Measurements from ENCODE around the gene FCF1.

Gene FCF1

GRCh38 chr14:74693191-74693590 lies 19.8 kb upstream of the FCF1 start:
- Histone ChIP-seq H3K4ac (ENCODE audit: low read length) (no peak overlapping the region), H4K8ac (ENCODE audit: low read depth, low read length) (no peak overlapping the region), H3K23ac (ENCODE audit: low read depth, low read length, poor library complexity) (no peak overlapping the region), H4K91ac (ENCODE audit: low read depth, low read length, poor library complexity) (no peak overlapping the region), H2BK15ac (ENCODE audit: low read length) (no peak overlapping the region), H2BK5ac (ENCODE audit: low read length) (no peak overlapping the region), H2AK5ac (ENCODE audit: low read depth, low read length) (no peak overlapping the region), H3K4me3 (ENCODE audit: low read length in 2 of 2) (no peak overlapping the region), H3K9ac (ENCODE audit: low read depth, low read length, poor library complexity) (no peak overlapping the region), H3K36me3 (replicated peaks in 1 of 2; ENCODE audit: control insufficient read depth in 2 of 2, insufficient read depth in 2 of 2, low read length in 2 of 2) (peaks cover 4 to 42% of the 10 kb centered on the region in 2 donors), H3K9me3 (replicated peaks in 1 of 2; ENCODE audit: control insufficient read depth in 2 of 2, insufficient read depth in 1 of 2, low read depth in 1 of 2, low read length in 2 of 2) (no peaks in the 10 kb centered on the region), H2BK120ac (ENCODE audit: low read depth, low read length) (no peak overlapping the region), H3K14ac (ENCODE audit: low read length) (no peak overlapping the region), H3K27ac (replicated peaks; ENCODE audit: low read length) (no peak overlapping the region), H3K79me1 (ENCODE audit: low read depth, low read length) (peaks cover 1% of the 10 kb centered on the region), H3K4me1 (ENCODE audit: control insufficient read depth in 2 of 2, insufficient read depth in 1 of 2, low read depth in 1 of 2, low read length in 2 of 2) (no peaks in the 10 kb centered on the region), H3K18ac (ENCODE audit: low read length) (no peak overlapping the region), H2BK12ac (ENCODE audit: low read length) (no peak overlapping the region), H3K4me2 (ENCODE audit: insufficient read depth, low read length, poor library complexity, severe bottlenecking) (no peak overlapping the region), H2AFZ (ENCODE audit: low read length) (no peak overlapping the region), H3K27me3 (ENCODE audit: control insufficient read depth in 3 of 3, insufficient read depth in 3 of 3, low read depth in 1 of 3, low read length in 3 of 3) (no peaks in the 10 kb centered on the region)
- DNase-seq (ENCODE audit: low spot score): no peak
- WGBS, 2 donors (ENCODE audit: extremely low coverage in 2 of 2, insufficient read length in 2 of 2, insufficient replicate concordance in 1 of 2): no CpG with 5 or more reads among the region's 3 CpGs

- no peak for DNase-seq (ENCODE audit: low spot score)
- H3K27ac ChIP-seq (replicated peaks; ENCODE audit: low read length): no peak overlapping the region
Measured at GRCh38 chr14:74695406-74695805, 17.5 kb upstream of the FCF1 start.

GRCh38 chr14:74697011-74697410 lies 15.9 kb upstream of the FCF1 start:
- Histone ChIP-seq H3K27ac (replicated peaks; ENCODE audit: low read length) (no peak overlapping the region), H2BK5ac (ENCODE audit: low read length) (no peak overlapping the region), H3K18ac (ENCODE audit: low read length) (no peak overlapping the region), H3K14ac (ENCODE audit: low read length) (no peak overlapping the region), H2BK15ac (ENCODE audit: low read length) (no peak overlapping the region), H4K8ac (ENCODE audit: low read depth, low read length) (no peak overlapping the region), H2AFZ (ENCODE audit: low read length) (no peak overlapping the region), H3K9ac (ENCODE audit: low read depth, low read length, poor library complexity) (no peak overlapping the region), H2AK5ac (ENCODE audit: low read depth, low read length) (no peak overlapping the region), H3K4me1 (ENCODE audit: control insufficient read depth in 2 of 2, insufficient read depth in 1 of 2, low read depth in 1 of 2, low read length in 2 of 2) (no peaks in the 10 kb centered on the region), H3K4ac (ENCODE audit: low read length) (no peak overlapping the region), H3K36me3 (replicated peaks in 1 of 2; ENCODE audit: control insufficient read depth in 2 of 2, insufficient read depth in 2 of 2, low read length in 2 of 2) (peaks cover 0 to 16% of the 10 kb centered on the region in 2 donors), H3K23ac (ENCODE audit: low read depth, low read length, poor library complexity) (no peak overlapping the region), H2BK12ac (ENCODE audit: low read length) (no peak overlapping the region), H3K9me3 (replicated peaks in 1 of 2; ENCODE audit: control insufficient read depth in 2 of 2, insufficient read depth in 1 of 2, low read depth in 1 of 2, low read length in 2 of 2) (peaks cover 0 to 4% of the 10 kb centered on the region in 2 donors), H3K4me3 (ENCODE audit: low read length in 2 of 2) (no peak overlapping the region), H3K79me1 (ENCODE audit: low read depth, low read length) (peaks cover 3% of the 10 kb centered on the region), H3K4me2 (ENCODE audit: insufficient read depth, low read length, poor library complexity, severe bottlenecking) (no peak overlapping the region), H2BK120ac (ENCODE audit: low read depth, low read length) (no peak overlapping the region), H4K91ac (ENCODE audit: low read depth, low read length, poor library complexity) (no peak overlapping the region), H3K27me3 (ENCODE audit: control insufficient read depth in 3 of 3, insufficient read depth in 3 of 3, low read depth in 1 of 3, low read length in 3 of 3) (no peaks in the 10 kb centered on the region)
- no peak for DNase-seq (ENCODE audit: low spot score)
- no CpG with 5 or more reads among the region's 1 CpG for WGBS, 2 donors (ENCODE audit: extremely low coverage in 2 of 2, insufficient read length in 2 of 2, insufficient replicate concordance in 1 of 2)

More at GRCh38 chr14:74695406-74695805, 17.5 kb upstream of the FCF1 start:
- Histone ChIP-seq H2AFZ (ENCODE audit: low read length) (no peak overlapping the region), H2AK5ac (ENCODE audit: low read depth, low read length) (no peak overlapping the region), H3K4me3 (ENCODE audit: low read length in 2 of 2) (no peak overlapping the region), H3K9me3 (replicated peaks in 1 of 2; ENCODE audit: control insufficient read depth in 2 of 2, insufficient read depth in 1 of 2, low read depth in 1 of 2, low read length in 2 of 2) (no peaks in the 10 kb centered on the region), H3K4ac (ENCODE audit: low read length) (no peak overlapping the region), H3K14ac (ENCODE audit: low read length) (no peak overlapping the region), H2BK15ac (ENCODE audit: low read length) (no peak overlapping the region), H3K27me3 (ENCODE audit: control insufficient read depth in 3 of 3, insufficient read depth in 3 of 3, low read depth in 1 of 3, low read length in 3 of 3) (no peaks in the 10 kb centered on the region), H3K79me1 (ENCODE audit: low read depth, low read length) (peaks cover 3% of the 10 kb centered on the region), H3K9ac (ENCODE audit: low read depth, low read length, poor library complexity) (no peak overlapping the region), H2BK5ac (ENCODE audit: low read length) (no peak overlapping the region), H3K23ac (ENCODE audit: low read depth, low read length, poor library complexity) (no peak overlapping the region), H4K91ac (ENCODE audit: low read depth, low read length, poor library complexity) (no peak overlapping the region), H3K4me2 (ENCODE audit: insufficient read depth, low read length, poor library complexity, severe bottlenecking) (no peak overlapping the region), H3K36me3 (replicated peaks in 1 of 2; ENCODE audit: control insufficient read depth in 2 of 2, insufficient read depth in 2 of 2, low read length in 2 of 2) (peaks cover 4 to 32% of the 10 kb centered on the region in 2 donors), H4K8ac (ENCODE audit: low read depth, low read length) (no peak overlapping the region), H2BK12ac (ENCODE audit: low read length) (no peak overlapping the region), H2BK120ac (ENCODE audit: low read depth, low read length) (no peak overlapping the region), H3K4me1 (ENCODE audit: control insufficient read depth in 2 of 2, insufficient read depth in 1 of 2, low read depth in 1 of 2, low read length in 2 of 2) (no peaks in the 10 kb centered on the region), H3K18ac (ENCODE audit: low read length) (no peak overlapping the region)
- WGBS, 2 donors (ENCODE audit: extremely low coverage in 2 of 2, insufficient read length in 2 of 2, insufficient replicate concordance in 1 of 2): no CpG with 5 or more reads among the region's 4 CpGs

- H3K23ac ChIP-seq (ENCODE audit: low read depth, low read length, poor library complexity): no peak overlapping the region
- H2BK120ac ChIP-seq (ENCODE audit: low read depth, low read length): no peak overlapping the region
- H3K36me3 ChIP-seq (replicated peaks in 1 of 2; ENCODE audit: control insufficient read depth in 2 of 2, insufficient read depth in 2 of 2, low read length in 2 of 2): peaks cover 0 to 16% of the 10 kb centered on the region in 2 donors
- no peak overlapping the region for H3K9ac ChIP-seq (ENCODE audit: low read depth, low read length, poor library complexity)
- peaks cover 5% of the 10 kb centered on the region for H3K79me1 ChIP-seq (ENCODE audit: low read depth, low read length)
- H3K4me1 ChIP-seq (ENCODE audit: control insufficient read depth in 2 of 2, insufficient read depth in 1 of 2, low read depth in 1 of 2, low read length in 2 of 2): no peaks in the 10 kb centered on the region
- H3K18ac ChIP-seq (ENCODE audit: low read length): no peak overlapping the region
- H3K4me2 ChIP-seq (ENCODE audit: insufficient read depth, low read length, poor library complexity, severe bottlenecking): no peak overlapping the region
- H3K14ac ChIP-seq (ENCODE audit: low read length): no peak overlapping the region
- H2BK12ac ChIP-seq (ENCODE audit: low read length): no peak overlapping the region
- H4K91ac ChIP-seq (ENCODE audit: low read depth, low read length, poor library complexity): no peak overlapping the region
- no peak overlapping the region for H2AFZ ChIP-seq (ENCODE audit: low read length)
- no peak for DNase-seq (ENCODE audit: low spot score)
- H3K4me3 ChIP-seq (ENCODE audit: low read length in 2 of 2): no peak overlapping the region
- H2BK5ac ChIP-seq (ENCODE audit: low read length): no peak overlapping the region
- no peaks in the 10 kb centered on the region for H3K27me3 ChIP-seq (ENCODE audit: control insufficient read depth in 3 of 3, insufficient read depth in 3 of 3, low read depth in 1 of 3, low read length in 3 of 3)
- no peak overlapping the region for H3K4ac ChIP-seq (ENCODE audit: low read length)
- no peak overlapping the region for H3K27ac ChIP-seq (replicated peaks; ENCODE audit: low read length)
- no peak overlapping the region for H4K8ac ChIP-seq (ENCODE audit: low read depth, low read length)
- H2AK5ac ChIP-seq (ENCODE audit: low read depth, low read length): no peak overlapping the region
- peaks cover 0 to 9% of the 10 kb centered on the region in 2 donors for H3K9me3 ChIP-seq (replicated peaks in 1 of 2; ENCODE audit: control insufficient read depth in 2 of 2, insufficient read depth in 1 of 2, low read depth in 1 of 2, low read length in 2 of 2)
- no peak overlapping the region for H2BK15ac ChIP-seq (ENCODE audit: low read length)
- no CpG with 5 or more reads among the region's 2 CpGs for WGBS, 2 donors (ENCODE audit: extremely low coverage in 2 of 2, insufficient read length in 2 of 2, insufficient replicate concordance in 1 of 2)
Measured at GRCh38 chr14:74697543-74697942, 15.4 kb upstream of the FCF1 start.
